HL-60/S4 treated with phorbol 12-myristate 13-acetate at 8.2 ng/mL for 4 days and 3 days (cell line): ENCODE measurements around the gene JAG2.

Experiments
- in situ Hi-C: fragments of 300-500 bp; cut with MboI; formaldehyde crosslinking; loops from 2 replicates; pipeline ENCODE4 v1.15.0; 2022; ENCODE audit warnings: low sequenced_read_pairs

Gene JAG2

DNA sequence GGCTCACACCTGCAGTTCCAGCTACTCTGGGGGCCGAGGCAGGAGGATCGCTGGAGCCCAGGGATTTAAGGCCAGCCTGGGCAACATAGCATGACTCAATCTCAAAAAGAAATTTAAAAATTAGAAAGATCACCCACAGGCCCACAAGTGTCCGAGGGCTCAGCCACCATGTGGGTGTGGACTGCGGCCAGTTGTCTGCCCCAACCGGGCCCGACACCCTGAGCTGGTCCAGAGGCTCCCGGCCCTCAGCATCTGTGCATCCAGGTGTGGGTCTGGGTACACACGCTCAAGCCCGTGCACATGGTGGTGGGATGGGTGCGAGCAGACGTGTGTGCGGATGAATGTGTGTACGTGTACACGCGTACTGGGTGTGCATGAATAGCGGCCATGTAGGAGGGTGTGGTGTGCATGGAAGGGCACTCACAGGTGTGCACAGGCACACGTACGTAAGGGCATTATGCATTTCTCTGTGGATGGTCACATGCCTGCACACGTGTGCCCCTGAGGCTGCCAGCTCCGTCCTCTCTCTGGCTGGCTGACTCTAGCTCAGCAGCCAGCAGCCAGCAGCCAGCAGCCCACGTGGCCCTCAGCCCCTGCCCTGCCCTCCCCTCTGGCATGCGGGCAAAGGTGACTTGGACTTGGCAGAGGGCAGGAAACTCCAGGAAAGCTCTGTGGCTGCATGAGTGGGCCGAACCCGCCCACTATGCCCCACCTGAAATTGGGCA, 35.8 kb upstream of the JAG2 start:
- in situ Hi-C loops: no loop called here

DNA sequence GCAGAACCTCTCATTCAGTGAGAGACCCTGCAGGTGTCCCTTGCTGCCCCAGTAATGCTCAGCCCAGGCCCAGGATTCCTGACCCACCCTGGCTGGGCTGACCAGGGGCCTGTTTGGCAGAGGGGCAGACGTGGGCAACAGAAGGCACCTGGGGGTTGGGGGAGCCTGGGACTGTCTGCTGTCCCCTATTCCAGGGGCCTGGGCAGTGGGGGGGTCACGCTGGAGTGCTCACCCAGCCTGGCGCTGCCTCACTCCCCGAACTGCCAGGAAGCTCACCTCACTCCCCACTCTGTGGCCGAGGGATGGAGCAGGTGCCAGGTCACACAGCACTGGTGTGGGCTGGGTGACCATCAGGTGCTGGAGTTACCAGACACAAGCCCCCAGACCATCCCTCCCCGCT, 35.1 kb upstream of the JAG2 start:
- in situ Hi-C loops: no loop called here

DNA sequence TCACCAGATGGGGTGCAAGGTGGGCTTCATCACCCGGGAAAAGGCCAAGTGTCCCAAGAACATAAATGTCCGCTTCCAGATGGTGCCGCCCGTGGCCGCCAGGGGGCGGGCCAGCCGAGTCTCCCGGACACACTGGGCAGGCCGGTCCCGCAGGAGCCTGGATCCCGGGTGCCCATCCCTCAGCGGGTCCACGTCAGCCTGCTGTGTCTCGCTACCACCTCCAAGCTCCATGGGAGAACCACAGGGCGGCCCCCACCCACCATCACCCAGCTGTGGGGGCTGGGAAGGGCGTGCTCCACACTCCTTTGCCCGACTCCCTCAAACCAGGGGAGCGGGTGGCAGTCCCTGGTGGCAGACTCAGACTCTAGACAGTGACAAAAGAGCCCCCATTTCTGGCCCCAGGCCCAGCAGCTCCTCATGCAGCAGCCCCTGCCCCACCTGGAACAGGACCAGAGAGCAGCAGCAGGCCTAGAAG, 34.5 kb upstream of the JAG2 start:
- in situ Hi-C loops: no loop called here

DNA sequence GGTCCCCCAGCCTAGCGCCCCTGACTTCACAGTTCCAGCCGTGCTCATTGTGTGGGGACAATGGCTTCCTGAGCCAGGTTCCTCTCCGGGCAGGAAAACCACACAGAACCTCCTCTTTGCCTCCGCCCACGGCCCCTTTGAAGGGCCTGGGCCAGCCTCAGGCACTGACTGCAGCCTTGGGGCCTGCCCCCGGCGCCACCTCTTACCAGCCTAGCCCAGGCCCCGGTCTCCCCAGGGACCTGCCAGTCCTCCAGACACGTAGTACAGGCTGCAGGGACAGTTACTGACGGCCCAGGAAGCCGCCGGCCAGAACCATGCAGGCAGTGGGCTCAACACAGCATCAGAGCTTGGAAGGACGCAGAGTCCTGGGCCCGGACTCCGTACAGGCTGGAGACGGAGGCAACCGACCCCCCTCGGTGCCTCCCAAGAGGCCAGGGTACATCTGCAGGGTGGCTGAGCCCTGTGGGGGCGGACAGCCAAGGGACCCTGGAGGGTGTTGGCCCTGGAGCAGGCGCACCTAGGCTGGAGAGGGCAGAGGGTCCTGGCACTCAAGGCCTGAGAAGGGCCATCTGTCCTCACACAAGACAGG, 33.4 kb upstream of the JAG2 start:
- in situ Hi-C loops: no loop called here

DNA sequence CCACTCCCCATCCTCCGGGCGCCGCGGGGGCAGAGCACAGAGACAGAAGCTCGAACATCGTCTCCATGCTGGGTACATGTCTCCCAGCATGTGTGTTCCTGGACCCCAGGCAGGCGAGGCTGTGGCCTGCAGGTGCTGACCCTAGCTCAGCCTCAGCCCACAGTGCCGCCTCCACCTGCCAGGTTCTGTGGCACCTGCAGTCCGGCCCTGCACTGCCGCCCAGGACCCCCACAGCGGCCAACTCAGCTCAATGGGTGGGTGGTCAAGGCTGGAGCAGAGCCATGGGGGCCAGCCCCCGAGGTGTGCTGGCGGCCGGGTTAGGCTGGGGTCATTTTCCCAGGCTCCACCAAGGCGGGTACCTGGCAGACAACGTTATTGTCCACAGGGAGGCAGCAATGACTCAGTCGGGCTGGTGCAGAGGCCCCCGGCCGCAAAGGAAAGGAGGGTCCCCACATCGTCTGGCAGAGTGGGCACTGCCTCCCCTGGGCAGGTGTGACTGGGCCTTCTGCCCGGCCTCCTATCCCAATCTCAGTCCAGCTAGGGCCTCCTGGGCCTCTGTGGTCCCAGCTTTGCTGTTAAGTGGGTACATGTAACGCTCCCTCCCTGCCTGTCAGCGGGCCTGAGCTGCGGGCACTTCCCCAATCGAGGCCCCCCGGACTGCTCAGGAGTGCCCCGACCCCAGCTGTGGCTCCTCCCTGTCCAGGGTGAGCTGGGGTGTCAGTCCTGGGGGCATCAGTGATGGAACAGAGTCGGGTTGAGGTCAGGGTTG, 32.8 kb upstream of the JAG2 start:
- in situ Hi-C loops: no loop called here

DNA sequence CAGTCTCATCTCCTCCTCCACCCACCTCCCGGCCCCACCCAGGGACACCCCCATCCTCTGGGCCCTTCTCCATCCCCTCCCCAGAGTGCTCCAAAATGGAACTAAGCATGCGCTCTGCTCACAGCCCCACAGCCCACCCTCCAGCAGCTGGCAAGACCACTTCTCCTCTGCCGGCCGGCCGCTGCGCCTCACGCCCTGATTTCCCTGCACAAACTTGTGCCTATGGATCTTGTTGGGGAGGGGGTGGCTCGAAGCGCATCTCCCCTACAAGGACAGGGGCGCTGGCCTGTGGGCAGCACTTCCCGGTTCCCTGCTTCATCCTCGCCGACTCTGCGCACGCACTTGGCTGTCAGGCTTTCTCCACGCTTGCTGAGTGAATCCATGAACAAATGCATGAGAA, 32.1 kb upstream of the JAG2 start:
- in situ Hi-C loops: no loop called here

DNA sequence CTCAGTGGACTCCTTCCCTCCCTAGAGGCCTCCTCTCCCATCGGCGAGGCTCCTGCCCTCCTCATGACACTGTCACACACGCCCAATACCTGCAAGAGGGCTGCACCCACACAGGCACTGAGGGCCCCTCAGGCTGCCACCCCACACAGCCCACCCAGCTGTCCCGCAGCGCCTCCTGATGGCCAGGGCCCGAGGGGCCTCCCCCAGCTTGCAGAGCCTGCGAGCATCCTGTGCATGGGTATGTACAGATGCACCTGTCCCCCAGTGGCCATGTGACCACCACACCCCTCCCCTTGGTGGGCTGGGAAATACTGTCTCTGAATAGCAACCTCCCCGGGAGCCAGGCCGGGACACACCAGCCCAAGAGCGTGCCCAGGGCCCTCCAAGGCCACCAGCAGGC, 31.5 kb upstream of the JAG2 start:
- in situ Hi-C loops: no loop called here

DNA sequence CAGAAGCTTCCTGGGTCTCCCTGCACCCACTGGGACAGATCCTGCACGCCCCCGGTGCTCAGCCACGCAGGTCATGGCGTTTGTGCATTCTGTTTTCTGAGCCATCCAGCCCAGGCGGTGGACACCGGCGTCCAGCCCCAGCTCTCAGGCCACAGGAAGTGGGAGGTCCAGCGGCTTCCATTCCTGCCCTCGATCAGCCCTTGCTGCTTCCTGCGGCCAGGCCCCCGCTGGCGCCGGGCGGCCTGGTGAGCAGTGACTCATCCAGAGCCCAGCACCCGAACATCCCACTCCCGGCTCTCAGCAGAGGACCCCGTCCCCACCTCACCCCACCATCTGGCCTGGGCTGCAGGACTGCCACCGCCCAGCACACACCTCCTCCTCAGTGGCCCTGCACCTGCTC, 30.5 kb upstream of the JAG2 start:
- in situ Hi-C loops: no loop called here

DNA sequence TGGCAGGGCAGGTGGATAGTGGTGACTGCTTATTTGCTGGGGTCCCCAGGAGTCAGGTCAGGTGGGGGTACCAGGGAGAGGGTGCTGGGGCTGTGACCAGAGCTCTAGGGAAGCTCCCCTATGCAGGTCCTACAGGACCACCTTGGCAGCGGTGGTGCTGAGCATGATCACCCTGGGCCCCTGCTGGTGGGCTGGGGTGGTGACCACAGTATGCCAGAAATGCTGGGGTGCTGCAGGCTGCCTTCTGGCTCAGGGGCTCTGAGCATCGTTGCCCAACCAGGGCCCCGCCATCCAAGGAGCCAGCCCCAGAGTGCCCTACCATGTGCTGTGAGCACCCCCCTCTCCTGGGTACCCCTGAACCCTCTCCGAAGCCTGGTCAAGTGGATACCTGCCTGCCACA, 30.0 kb upstream of the JAG2 start:
- in situ Hi-C loops: no loop called here

DNA sequence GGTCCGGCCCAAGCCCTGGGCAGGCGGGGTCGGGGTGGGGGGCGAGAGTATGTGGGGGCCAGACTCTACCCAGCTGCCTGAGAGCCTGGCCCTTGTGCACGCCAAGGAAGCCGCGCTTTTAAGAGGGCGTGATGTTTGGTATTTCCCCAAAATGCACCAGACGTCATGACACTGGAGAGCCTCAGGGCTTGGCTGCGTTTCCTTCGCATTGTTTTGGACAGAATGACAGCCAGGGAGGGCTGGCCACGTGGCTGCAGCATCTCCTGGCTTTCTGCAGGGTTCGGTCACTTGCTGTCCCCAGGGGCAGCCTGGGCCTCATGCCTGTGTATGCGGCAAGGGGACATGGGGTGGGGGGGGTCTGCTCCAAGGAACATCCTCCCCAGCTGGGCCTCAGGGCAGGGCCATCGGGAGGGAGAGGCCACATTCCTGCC, 28.6 kb upstream of the JAG2 start:
- in situ Hi-C loops: no loop called here

DNA sequence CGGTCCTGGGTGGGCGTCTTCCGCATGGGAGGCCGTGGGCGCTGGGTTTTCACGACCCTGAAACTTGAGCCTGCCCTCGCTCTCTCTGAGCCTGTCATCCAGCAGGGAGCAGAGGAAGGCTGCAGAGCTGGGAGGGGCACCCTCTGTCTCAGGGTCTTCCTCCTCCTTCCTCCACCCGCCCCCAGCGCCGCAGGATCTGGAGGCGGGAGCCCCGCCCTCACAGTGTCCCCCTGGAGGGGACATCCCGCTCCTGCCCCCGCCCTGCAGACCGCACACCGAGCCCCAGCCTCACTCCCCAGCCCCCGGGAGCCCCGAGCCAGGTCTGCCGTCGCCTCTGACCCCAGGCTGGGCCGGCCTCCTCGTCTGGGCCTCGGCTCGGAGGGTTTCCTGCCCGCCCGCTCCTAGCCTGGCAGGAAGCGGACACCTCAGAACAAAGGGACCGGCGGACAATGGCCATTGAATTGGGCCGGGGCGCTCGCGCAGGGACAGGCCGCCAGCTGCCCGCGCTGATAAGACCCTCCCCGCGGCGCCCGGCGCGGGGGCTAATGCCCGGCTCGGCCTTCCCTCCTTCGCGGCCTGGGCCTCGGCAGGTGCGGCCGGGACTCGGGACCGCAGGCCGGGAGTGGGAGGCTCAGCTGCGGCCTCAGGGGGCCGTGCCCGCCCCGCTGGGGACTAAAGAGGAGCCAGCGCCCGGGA, 27.8 kb upstream of the JAG2 start:
- in situ Hi-C loops: no loop called here

DNA sequence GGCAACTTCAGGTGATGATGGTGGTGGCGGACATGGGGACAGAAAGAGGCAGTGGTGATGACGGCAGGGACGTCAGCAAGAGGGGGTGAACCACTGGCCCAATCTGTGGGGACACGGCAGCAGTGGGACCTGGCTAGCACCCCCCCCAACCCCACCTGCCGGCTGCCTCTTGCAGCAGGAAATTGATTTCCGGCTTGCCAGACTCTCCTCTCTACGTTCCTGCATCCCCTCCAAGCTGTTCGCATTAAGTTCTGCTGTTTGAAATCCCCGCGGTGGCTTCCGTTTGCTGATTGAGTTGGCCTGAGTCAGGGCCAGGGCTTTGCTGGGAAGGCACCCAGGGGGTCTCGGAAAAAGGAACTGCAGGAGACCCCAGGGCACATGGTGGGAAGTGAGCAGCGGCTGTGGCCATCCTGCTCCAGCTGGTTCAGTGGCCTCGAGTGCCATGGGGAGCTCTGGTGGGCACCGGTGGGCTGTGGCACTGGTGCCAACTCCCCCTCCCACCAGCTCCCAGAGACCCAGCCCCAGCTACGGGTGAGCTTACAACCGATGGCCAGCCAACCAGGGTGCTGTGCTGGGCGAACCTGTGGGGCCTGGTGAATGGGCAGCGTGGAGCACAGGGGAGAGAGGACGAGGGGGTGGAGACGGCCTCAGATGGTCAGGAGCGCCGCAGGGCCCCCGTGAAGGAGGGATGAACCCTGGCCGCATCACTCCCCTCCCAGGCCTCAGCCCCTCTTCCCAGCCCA, 27.1 kb upstream of the JAG2 start:
- in situ Hi-C loops: no loop called here

DNA sequence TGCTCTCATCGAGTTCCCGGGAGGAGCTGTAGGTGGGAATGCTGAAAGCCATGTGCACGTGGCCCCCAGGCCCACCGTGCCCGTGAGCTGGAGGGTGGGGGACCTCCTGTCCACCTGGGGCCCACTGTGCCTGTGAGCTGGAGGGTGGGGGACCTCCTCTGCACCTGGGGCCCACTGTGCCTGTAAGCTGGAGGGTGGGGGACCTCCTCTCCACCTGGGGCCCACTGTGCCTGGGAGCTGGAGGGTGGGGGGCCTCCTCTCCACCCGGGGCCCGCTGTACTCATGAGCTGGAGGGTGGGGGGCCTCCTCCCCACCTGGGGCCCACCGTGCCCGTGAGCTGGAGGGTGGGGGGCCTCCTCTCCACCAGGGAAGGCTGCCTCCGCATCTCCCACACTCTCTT, 26.5 kb upstream of the JAG2 start:
- in situ Hi-C loops: no loop called here

DNA sequence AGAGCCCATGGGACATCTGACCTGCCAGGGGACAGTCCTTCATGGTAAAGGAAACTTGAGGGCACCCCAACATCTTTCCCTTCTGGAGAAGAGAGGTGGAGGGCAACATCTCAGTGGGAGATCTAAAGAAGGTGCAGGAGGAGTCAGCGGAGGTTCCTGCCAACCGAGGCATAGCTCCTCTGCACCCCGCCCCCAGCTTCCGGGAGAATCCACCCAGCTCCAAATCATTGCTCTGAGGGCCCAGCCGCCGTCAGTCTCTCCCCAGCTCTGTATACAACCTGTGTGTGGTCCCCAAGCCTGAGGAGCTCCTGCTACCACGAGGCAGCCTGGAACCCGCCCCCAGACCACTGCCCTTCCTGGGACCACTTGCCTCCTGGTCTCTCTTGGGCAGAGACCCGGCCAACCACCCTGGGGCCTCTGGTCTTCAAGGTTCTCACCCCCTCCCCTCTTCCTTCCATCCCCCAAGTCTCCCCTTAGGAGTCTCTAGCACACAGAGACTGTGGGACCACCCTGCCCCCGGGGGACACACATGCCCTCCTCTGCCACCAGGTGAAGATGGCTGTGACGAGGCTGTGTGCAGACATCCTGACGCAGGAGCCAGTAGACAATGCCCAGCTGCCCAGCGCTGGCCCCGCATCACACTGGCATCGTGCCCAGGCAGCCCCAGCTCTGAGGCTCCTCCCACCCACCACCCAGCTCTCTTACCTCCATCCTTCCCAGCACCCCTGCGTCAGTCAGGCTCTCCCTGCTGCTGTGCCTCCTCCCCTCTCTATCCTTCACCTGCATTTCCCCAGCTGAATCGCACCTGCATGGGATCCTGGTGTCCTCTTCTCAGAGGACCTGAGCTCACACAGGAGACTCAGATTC, 25.6 kb upstream of the JAG2 start:
- in situ Hi-C loops: no loop called here

DNA sequence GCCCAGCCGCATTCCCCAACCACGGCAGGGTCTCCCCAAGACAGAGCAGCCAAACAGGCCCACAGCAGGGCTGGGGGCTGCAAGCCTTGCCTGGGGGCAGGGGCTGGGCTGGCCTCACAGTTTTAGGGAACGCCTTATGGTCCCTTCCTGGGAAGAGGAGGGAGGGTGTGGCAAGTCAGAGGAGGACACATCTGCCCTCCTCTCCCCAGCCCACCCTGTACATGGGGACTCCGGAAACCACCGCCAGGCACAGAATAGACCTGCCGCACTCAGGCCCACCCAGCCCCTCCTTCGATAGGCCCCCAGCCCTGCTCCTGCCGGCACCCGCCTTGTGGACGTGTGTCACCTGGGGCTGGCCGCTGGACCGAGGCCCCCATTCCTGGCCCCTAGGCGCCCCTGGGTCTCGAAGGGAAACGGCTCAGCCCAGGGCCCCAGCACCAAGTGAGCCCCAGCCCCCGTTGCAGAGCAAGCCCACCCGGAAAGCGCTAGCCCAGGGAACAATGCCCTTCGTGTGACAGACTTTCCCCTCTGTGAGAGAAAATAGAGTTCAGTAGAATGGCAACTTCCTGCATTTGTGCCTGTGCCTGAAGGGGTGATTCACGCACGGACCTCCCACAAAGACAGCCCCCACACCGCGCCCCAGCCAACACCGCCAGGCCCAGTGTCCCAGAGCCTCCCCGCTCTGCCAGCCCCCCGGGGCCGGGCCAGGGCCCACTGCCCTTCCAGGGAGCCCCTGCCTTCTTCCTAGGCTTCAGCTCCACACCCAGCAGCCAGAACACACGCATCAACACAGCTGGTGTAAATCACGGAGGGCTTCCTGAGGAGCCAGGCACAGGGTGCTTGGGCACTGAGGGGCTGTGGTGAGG, 24.5 kb upstream of the JAG2 start:
- in situ Hi-C loops: no loop called here

DNA sequence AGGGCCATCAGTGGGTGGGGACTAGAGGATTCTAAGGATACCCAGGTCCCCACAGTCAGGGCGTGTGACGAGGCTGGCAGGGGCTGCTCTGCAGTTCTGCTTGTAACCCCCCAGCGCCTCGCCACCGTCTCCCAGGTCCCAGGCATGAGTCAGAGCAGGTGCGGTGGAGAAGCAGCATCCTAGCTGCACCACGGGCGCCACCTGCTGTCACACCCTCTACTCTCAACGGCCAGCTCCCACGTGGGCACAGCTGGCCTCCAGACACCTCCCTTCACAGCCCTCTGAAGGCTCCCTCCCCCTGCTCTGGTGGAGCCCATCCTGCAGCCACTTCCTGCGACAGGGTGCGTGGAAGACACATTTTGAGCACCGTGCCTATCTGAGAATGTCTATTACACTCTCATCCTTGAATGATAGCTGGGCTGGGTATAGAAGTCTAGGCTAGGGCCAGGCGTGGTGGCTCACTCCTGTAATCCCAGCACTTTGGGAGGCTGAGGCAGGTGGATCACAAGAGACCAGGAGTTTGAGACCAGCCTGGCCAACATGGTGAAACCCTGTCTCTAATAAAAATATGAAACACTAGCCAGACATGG, 19.5 kb upstream of the JAG2 start:
- in situ Hi-C loops: no loop called here

DNA sequence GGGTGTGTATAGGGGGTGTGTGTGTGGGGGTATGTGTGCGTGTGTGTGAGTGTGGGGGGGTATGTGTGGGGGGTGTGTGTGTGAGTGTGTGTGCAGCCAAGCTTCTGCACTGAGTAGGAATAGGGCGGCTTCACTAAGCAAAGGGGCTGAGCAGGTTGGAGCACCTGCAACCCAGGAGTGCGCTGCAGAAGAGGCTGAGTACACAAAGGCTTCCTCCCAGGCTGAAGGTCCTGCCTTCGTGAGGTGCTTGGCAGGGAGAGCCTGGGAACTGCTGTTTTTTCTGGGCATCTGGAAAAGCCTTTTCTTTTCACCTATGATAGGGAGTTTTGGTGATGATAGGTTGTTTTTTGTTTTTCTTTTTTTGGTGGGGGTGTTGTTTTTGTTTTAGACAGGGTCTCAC, 18.5 kb upstream of the JAG2 start:
- in situ Hi-C loops: no loop called here

DNA sequence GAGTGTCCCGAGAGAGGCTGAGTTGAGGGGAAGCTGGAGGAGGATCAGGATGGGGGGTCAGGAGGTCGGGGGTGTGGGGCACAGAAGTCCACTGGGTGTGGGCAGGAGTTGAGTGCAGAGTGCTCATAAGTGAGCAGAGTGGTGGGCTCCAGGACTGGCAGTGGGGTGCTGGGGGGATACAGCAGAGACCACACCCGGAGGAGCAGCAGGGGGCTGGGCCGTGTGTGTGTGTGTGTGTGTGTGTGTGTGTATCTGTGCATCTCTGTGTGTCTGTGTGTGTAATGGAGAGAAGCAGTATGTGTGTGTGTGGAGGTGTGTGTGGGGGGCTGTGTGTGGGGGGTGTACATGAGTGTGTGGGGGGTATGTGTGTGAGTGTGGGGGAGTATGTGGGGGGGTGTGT, 17.4 kb upstream of the JAG2 start:
- in situ Hi-C loops: no loop called here

DNA sequence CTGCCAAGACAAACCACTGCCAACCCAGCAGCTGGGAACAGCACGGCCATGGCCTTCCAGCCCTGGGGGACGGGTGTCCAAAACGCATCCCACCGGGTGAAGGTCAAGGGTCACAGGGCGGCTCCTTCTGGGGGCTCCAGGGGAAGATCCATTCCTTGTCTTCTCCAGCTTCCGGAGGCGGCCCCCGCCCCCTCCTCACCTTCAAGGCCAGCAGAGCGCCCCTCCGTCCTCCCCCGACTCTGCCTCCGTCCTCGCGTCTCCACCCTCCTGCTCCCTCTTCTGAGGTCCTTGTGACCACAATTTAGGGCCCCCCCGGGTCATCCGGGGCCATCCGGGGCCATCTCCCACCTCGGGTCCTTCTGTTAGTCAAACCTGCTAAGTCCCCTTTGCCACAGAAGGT, 16.4 kb upstream of the JAG2 start:
- in situ Hi-C loops: no loop called here
